NCI-H345 treated with DMSO at 0.1 percent for 48 hours (cell line): ENCODE measurements around the gene BACH1.

Experiments
- DNase-seq: peaks from one replicate; lab custom pipeline; 2025; ENCODE audit not compliant: unreplicated experiment; lab: John Stamatoyannopoulos, UW

BACH1 gene

DNA sequence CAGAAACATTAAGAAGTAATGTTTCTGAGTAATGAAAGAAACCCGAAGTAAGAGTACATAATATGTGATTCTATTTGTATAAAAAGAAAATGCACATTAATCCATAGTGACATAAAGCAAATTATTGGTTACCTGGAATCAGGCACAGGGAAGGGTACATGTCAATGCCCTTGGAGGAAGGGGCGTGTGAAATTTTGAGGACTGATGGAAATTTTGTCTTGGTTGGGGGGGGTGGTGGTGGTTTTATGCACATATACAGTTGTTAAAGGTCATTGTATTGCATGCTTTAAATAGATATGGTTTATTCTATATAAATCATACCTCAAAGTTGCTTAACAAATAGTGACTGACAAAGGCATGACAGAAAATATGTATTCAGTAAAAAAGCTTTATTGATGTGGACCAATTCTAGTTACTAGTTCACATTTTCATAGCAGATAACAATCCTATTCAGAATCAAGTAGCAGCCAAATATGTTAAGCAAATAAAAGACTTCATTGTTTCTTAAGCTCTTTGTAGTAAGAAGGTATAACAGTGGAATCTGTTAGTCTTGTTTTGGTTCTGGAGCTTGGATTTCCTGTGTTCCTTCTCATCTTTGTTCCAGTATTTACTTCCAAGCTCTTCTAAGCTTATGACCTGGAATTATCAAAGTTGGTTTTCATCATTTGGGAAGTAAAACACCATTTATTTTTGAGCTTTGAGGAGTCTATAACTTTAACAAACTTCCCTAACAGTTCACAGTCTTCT lies 15.1 kb downstream of the BACH1 start:
- no peak for DNase-seq

DNA sequence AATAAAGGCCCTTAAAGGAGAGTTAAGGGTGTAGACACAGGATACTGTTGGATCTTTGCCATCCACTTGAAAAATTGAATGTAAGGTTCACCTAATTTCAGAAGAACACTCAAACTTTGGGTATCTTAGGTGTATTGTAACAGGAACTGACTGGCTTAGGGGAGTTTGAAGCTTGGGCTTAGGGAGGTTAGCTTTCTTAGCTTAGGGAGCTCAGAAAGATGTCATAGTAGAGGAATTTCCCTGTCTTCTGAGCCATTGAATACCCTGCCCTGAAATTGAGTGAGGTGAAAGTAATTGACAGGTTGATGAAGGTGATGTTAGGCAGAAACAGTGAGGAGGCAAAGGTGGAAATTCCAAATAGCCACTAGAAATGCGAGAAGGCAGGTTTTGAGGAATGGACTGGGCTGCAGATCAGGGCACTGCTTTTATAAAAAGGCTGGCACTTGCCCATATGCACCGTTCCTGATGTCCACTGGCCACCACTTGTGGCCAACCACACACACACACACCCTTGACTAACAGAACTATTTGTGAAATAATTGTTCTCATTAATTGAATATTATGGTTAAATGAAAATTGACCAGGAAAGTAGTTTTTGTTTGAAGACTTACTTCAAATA lies 16.5 kb downstream of the BACH1 start:
- no peak for DNase-seq

DNA sequence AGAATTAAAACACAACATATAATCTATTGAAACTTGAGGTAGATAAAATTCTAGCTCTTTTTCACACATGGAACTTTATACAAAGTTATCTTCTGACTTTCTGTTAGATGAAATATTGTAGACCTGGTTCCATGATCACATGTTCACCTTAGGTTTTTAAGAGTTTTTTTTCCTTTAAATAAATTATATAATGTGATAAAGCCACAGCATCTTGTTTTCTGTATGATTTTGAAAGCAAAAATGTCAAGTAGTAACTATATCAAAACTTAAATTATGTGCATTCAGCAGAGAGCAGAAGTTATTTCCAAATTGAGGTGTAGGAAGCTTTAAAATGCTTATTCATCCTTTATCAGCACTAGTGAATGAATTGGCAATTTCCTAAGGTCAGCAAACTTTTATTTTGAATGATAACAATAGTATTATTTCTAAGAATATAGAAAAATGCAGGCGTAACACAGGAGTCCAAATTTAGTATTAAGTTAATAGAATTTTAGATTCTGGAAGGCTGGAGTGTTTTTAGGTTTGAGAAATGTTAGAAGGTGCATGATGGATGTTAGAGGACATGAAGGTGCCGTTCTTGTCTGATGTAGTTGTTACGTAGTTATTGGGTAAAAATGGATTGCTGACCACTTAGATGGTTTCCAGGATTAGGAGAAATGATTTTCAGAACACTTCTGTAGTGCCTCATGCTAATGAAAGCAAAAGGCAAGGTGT lies 17.5 kb downstream of the BACH1 start:
- no peak for DNase-seq

DNA sequence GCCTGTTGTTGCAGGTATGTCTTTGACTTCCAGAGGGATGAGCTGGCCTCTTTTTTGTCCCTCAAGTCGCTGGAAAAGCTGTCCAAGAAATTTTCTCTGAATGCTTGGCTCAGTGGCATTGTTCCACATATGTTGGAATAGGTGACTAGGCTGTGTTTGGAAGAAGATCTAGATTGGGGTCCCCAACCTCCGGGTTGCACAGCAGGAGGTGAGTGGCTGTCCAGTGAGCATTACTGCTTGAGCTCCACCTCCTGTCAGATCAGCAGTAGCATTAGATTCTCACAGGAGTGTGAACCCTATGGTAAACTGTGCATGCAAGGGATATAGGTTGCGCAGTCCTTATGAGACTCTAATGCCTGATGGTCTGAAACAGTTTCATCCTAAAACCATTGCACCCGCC lies 18.1 kb downstream of the BACH1 start:
- DNase-seq, result no peak

DNA sequence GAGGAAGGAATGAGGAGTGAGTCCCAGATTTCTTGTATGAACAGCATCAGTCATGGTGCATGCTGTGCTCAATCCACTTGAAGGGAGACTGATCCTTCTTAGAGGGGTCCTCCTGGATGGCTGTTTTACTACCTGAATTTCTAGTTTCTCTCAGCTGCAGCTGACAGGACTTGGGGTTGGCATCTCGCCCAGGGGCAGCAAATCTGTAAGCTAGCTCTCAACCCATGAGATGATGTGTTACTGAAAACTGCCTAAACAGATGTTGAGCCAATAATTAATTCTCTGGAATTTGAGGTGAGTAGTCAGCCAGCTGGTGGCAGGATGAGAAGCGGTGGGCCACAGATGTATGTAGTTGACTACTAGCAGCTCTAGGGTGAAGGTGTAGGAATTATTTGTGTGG lies 19.6 kb downstream of the BACH1 start:
- DNase-seq, result no peak

DNA sequence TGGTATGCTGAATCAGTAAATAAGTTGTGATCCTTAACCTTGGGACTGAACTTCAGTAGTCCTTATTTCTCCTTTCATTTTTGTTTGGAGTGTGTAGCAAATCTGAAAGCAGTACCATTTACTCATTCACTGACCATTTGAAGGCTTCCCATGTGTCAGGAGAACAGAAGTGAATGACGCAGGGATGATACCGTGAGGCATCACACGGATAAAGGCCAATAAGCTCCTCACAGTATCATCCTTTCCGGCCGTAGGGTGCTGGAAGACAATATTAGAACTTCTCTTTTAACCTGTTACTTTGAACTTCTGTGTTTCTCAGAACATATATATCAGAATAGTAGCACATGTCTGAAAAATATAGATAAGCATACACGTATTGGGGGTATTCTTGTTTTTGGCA lies 21.3 kb downstream of the BACH1 start:
- no peak for DNase-seq

DNA sequence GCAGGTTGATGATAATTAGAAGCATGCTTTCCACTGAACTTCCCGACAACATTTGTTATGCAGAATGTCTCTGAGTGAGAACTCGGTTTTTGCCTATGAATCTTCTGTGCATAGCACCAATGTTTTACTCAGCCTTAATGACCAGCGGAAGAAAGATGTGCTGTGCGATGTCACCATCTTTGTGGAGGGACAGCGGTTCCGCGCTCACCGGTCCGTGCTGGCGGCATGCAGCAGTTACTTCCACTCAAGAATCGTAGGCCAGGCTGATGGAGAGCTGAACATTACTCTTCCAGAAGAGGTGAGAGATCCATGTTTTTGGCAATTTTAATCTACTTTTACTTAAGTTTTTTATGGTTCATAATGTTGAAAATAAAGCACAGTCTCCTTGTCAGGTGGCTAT lies 22.5 kb downstream of the BACH1 start:
- DNase-seq, result no peak

DNA sequence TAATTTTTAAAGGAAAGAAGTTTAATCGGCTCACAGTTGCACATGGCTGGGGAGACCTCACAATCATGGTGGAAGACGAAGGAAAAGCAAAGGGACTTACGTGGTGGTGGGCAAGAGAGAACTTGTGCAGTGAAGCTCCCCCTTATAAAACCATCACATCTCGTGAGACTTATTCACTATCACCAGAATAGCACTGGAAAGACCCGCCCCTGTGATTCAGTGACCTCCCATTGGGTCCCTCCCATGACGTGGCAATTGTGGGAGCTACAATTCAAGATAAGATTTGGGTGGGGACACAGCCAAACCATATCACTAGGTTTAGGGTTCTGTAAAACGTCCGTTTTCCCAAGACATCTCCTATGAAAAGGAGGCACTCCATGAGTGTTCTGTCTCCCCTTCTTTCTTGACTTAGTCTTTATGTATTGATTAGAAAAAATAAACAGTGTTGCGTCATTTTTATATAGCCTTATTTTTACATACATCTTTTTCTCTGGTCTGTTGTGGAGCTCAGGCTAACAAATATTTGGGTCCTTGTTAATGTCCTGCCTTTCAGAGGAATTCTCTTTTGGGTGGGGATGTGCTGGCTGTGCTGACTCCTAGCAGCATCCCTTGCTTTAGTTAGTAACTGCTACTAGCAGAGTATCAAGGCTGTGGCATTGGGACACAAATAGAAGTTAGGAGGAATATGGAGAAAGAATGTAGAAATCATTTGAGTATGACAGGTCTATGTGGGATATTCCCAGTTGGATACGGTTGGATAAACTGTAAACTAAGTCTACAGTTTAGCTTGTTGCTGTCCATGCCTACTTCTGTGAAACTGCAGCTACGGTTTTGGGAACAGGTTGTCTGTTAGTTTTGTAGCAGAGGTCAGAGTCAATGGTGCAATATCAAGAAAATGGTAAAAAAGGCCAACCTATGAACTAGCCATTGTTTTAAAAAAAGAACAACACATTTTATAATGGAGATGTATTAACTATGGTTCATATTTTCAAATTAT lies 23.5 kb downstream of the BACH1 start:
- no peak for DNase-seq

DNA sequence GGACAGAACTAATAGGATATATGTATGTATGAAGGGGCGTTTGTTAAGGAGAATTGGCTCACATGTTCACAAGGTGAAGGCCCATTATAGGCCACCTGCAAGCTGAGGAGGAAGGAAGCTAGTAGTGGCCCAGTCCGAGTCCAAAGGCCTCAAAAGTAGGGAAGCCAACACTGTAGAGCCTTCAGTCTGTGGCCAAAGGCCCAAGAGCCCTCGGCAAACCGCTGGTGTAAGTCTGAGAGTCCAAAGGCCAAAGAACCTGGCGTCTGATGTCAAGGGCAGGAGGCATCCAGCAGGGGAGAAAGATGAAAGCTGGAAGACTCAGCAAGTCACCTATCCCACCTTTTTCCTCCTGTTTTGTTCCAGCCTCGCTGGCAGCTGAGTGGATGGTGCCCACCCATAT lies 24.5 kb downstream of the BACH1 start:
- no peak for DNase-seq

DNA sequence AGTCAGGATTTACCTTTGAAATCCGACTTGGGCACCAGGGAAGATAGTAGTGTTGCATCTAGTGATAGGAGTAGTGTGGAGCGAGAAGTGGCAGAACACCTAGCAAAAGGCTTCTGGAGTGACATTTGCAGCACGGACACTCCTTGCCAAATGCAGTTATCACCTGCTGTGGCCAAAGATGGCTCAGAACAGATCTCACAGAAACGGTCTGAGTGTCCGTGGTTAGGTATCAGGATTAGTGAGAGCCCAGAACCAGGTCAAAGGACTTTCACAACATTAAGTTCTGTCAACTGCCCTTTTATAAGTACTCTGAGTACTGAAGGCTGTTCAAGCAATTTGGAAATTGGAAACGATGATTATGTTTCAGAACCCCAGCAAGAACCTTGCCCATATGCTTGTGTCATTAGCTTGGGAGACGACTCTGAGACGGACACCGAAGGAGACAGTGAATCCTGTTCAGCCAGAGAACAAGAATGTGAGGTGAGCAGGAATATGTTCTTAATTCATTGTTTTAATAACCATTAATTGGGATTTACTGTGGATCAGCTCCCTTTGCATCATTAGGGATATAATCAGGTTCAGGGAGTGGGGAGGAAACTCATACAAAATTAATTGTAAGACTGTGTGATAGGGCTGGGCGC lies 28.3 kb downstream of the BACH1 start:
- no peak for DNase-seq

DNA sequence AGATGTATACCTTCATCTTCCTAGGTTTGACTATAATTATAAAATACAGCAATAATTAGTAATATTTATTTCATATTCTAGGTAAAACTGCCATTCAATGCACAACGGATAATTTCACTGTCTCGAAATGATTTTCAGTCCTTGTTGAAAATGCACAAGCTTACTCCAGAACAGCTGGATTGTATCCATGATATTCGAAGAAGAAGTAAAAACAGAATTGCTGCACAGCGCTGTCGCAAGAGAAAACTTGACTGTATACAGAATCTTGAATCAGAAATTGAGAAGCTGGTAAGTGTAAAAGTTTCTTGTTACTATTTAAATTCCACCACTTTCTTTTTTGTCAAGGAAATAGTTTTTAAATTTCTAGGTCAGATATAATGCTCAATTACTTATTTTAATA lies 30.7 kb downstream of the BACH1 start:
- no peak for DNase-seq

DNA sequence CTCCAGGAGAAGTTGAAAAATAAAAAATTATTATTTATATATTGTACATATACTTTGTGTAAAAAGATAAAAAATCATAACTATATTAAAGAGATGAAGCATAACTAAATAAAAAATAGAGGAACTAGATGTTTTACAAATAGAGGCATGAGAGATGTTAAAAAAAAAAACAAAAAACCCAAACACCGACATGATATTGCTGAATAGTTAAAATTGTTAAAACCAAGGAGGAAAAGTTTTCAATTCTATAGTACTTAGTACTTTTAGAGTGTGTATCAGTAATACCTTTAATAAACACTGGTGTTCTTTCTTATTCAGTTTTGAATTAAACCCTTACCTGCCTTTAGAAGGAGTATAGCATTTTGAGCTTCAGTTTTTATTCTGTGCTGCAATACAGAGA lies 32.1 kb downstream of the BACH1 start:
- DNase-seq, result no peak

DNA sequence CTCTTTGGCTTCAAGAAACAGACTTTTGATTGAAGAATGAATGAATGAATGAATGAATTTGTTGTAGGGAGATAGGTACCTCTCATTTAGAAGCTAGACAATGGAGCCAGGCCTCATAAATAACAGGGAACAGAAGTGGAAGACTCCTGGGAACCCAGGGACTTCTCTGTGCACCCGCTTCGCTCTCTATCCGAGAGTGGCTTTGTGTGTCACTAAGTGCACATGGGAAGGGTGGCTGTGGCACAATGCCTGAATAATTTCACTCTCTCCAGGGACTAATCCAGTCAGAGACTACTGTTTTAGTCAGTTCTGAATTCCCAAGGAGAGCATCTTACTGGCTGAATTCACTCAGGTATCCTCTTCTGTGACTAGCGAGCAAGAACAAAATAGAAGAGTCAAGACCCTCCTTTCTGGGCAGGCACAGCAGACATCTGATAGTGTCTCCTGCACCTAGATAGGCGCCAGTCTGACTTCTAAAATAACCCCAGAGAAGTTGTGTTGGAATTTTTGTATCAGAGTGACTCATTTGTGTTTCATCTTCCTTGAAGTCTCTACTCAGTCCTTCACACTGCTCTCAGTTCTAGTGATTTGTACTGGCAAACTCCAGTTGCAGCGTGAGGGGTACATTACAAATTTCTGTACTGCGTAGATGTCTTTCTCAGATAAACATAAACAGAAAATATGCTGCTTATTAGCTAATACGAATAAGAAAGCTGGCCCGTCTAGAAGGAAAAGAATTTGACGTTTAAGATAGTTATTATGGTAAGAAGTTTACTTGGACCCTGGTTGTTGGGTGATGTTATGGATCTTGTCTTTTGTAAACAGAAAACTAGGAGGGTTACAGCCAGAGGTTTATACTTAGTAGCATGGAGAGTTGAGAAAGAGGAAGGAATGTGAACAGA lies 34.0 kb downstream of the BACH1 start:
- no peak for DNase-seq

DNA sequence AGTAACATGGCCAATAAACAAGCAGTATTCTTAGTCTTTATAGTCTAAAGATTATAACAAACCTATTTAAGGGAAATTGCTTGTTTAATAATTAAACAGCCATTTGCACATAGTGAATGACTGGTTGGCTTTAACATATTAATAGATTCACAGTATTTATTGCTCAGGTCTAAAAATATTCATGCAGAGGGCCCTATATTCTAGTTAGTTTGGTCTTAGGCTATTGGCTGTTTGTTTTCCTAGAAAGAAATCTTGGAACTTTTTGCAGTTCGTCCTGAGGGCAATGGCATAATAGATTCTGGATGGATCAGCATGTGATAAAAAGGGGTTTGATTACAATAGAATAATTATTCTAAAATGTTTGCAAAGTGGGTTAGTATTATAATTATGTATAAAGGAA lies 34.7 kb downstream of the BACH1 start:
- DNase-seq, result no peak

DNA sequence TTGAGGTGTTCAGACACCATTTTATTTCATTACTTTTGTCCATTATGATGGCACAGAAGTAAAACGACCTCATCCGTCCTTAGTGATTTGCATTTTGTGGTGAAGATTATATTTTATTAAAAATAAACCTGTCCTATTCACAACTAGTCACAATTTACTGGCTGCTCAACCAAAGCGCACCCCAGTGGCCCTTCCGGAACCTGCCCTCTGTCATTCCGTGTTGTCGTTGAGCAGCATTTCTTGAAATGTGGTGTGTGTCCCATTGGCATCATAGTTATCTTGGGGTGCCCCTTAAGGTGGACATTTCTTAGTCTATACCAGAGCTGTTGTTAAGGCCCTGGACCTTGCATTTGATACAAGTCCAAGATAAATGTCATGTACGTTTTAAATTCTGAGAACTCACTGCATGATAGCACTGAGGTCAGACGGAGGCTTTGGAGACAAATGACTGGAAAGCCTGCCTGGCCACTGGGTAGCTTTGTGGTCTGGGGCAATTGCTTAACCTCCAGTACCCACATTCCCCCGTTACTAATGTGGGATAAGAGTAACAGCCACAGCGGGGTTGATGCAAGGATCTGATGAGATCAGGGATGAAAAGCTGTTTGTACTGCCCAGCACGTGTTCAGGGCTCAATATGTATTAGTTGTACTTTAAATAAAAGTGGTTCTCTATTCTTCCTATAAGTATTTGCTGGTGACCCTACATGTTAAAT lies 36.2 kb downstream of the BACH1 start:
- no peak for DNase-seq

DNA sequence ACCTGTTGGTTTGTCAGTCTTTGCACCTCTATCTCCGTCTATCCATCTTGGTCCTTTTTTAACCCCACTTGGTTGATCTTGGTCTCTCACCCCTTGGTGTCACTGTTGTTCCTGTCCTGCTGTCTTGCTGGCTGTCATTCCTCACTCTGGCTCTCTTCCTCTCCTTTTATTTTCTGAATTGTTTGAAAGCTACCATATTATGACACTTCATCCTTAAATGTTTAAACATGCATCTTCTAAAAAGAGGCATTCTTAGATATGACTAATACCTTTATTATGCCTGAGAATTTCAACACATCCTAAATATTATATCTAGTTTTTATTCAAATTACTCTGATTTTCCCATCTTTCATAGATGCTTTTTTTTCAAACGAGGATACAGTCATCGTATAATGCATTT lies 37.0 kb downstream of the BACH1 start:
- no peak for DNase-seq

DNA sequence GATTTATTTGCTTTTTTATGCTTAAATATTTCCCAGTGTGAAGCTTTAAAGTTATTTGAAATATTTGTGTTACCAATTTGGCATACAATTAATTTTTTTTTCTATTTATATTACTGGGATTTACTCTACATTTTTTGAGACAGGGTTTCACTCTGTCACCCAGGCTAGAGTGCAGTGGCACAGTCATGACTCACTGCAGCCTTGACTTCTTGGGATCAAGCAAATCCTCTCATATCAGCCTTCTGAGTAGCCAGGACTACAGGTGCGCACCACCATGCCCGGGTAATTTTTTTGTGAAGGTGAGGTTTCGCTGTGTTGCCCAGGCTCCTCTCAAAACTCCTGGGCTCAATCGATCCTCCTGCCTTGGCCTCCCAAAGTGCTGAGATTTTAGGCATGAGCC lies 39.5 kb downstream of the BACH1 start:
- DNase-seq, result no peak

DNA sequence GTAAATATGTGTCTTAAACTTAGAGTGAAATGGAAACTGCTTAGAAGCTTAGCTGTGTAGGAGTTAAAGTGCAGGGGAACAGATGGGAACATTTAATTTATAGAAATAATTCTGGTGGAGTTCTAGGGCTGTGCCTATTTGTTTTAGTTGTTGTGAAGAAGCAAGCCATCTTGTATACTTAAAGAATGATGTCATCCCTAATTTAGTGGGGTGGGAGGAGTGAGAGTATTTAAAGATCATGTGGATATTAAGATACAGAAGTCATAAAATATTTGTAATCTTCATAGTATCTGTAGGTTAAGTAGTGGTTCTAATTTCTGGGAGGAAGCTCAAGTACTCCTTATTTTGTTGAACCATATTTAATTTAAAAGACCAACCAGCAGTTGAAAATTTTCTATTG lies 41.5 kb downstream of the BACH1 start:
- no peak for DNase-seq

DNA sequence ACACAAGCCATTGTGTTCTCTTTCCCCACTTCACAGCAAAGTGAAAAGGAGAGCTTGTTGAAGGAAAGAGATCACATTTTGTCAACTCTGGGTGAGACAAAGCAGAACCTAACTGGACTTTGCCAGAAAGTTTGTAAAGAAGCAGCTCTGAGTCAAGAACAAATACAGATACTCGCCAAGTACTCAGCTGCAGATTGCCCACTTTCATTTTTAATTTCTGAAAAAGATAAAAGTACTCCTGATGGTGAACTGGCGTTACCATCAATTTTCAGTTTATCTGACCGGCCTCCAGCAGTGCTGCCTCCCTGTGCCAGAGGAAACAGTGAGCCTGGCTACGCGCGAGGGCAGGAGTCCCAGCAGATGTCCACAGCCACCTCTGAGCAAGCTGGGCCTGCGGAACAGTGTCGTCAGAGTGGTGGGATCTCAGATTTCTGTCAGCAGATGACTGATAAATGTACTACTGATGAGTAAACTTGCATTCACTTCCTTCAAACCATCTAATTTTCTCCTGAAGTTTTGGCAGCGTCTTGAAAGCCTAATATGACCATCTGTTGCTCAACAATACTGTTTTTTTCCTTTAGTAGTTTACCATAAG lies 43.7 kb downstream of the BACH1 start:
- no peak for DNase-seq
